HG03520 (cell line): ENCODE data around the gene CORO6.

Source experiments
- ATAC-seq: cut with Tn5 transposase; IDR thresholded peaks from one replicate; pipeline ENCODE4 v1.9.1; 2021; ENCODE audit warnings: mild to moderate bottlenecking, moderate library complexity; ENCODE audit not compliant: unreplicated experiment

Gene CORO6

GRCh38 chr17:29633886-29634285 is 11.2 kb upstream of the CORO6 start:
- ATAC-seq, result no peak

- no peak for ATAC-seq
These were observed 8.0 kb upstream of the CORO6 start for GRCh38 chr17:29630630-29631193.

GRCh38 chr17:29629839-29630238 is 7.1 kb upstream of the CORO6 start:
- no peak for ATAC-seq

GRCh38 chr17:29628644-29629043 is 5.9 kb upstream of the CORO6 start:
- ATAC-seq, result no peak

- ATAC-seq, result no peak
These were observed 5.2 kb upstream of the CORO6 start for GRCh38 chr17:29627951-29628350.

GRCh38 chr17:29625037-29625750 is 2.5 kb upstream of the CORO6 start:
- no peak for ATAC-seq

- ATAC-seq, result no peak
These were observed 1.9 kb upstream of the CORO6 start for GRCh38 chr17:29624586-29624985.

GRCh38 chr17:29623283-29623647 is 553 bp upstream of the CORO6 start:
- no peak for ATAC-seq

GRCh38 chr17:29621751-29622194 is 939 bp downstream of the CORO6 start:
- no peak for ATAC-seq

- ATAC-seq, result no peak
These were observed 1.8 kb downstream of the CORO6 start for GRCh38 chr17:29620779-29621500.

GRCh38 chr17:29620271-29620670 is 2.4 kb downstream of the CORO6 start:
- no peak for ATAC-seq

- no peak for ATAC-seq
These were observed 3.5 kb downstream of the CORO6 start for GRCh38 chr17:29619251-29619650.

GRCh38 chr17:29618272-29619065 is 4.2 kb downstream of the CORO6 start:
- no peak for ATAC-seq

GRCh38 chr17:29617481-29618271 is 5.0 kb downstream of the CORO6 start:
- ATAC-seq, result no peak

GRCh38 chr17:29617125-29617480 is 5.6 kb downstream of the CORO6 start:
- ATAC-seq, result peak; percentile 40

GRCh38 chr17:29616300-29617048 is 6.2 kb downstream of the CORO6 start:
- no peak for ATAC-seq

GRCh38 chr17:29615492-29616299 is 7.0 kb downstream of the CORO6 start:
- ATAC-seq, result peak; percentile 57

- ATAC-seq, result no peak
These were observed 7.7 kb downstream of the CORO6 start for GRCh38 chr17:29615048-29615385.

GRCh38 chr17:29614349-29615047 is 8.2 kb downstream of the CORO6 start:
- ATAC-seq, result no peak
